ENCODE measurements around the gene SPEN.
A peak's percentile ranks its signal among the peaks of the same experiment; 100 is the strongest.

The SPEN gene

GRCh38 chr1:15847893-15848142 lies 311 bp downstream of the SPEN start:
- Mint-ChIP-seq H3K36me3 (peaks cover 22% of the 10 kb centered on the region), H3K4me3 (peak overlapping the region; percentile 96), H3K27ac (peak overlapping the region; percentile 84), H3K9me3 (no peaks in the 10 kb centered on the region), H3K4me1 (peaks cover 38% of the 10 kb centered on the region)
- ATAC-seq (no peak), DNase-seq (ENCODE audit: low spot score in 2 of 2) (no peak)

DNA sequence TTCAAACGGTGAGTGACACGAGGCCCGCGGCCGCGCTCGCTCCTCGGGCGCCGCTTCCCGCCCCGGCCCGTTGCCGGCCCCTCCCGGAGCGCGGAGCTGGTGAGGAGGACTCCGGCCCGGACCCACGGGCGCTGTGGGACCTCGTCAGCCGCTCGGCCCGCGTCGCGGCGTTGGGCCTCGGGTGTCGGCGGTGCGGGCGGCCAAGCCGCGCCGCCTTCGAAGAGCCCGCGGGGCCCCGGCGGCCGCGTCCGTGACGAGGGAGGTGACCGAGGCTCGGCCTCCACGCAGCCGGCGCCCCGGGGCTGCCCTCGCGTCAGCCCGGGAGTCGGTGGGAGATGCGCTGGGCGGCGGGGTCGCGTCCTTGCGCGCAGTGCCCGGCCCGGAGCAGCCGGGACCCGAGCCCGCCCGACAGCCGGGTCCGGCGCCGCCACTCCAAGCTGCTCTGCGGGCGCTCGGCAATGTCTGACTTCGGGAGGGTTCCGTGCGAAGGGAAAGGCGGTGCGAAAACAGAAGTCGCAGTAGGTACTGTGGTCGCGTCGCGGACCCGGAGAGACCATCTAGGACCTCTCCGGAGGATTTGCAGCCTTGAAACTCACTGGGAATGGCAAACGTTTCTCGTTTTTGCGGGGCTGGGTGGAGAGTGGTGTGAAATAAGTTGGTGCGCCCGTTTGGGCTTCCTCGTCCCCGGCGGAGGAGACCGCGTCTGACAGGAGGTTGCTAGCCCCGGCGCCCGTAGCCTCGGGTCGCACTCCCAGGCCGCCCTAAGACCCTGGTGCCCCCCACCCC lies 829 bp downstream of the SPEN start:
- H3K4me1 Mint-ChIP-seq: peaks cover 38% of the 10 kb centered on the region
- peaks cover 27% of the 10 kb centered on the region for H3K36me3 Mint-ChIP-seq
- H3K4me3 Mint-ChIP-seq: peak overlapping the region; percentile 96
- ATAC-seq (peak; percentile 31), DNase-seq (ENCODE audit: low spot score in 2 of 2) (peak; percentile 36 to 84)
- H3K27ac Mint-ChIP-seq: peak overlapping the region; percentile 97
- no peaks in the 10 kb centered on the region for H3K9me3 Mint-ChIP-seq

DNA sequence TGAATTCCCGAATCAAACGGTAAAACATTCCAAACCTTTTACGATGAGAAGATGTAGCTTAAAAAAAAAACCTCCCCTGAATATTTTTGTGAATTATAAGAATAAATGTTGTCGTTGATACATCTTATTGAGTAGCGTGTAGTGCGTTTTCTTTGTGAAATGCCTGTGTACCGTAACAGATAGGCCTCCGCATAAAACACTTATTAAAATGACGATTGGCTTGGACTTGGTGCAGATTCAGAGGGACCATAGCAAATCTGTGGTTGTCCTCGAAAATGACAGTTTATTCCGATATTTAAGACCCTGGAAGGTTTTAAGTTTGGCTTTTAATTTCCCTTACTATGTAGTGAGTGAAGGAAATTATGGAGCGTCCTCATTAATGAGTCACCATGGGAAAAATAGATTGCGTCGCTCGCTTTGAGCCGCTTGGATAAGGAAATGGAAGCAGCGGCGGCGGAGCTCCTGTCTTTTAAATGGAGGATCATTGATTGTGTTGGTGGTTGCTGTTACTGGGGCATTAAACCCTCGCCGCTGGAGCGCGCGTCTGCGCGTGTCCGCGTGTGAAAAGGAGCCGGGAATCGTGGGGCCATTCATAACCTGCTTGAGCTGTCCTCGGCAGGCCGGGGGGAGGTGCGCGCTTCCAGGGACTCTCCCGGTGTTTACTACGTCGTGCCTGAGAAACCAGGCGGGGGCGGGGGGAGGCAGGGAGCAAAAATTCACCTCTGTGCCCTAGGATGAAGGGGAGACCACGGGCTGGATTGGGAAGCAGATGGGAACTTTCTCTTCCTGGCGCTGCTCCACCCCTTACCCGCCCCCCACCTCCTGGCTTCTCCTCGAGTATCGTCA lies 1.6 kb downstream of the SPEN start:
- Mint-ChIP-seq H3K4me3 (peak overlapping the region; percentile 96), H3K4me1 (peaks cover 38% of the 10 kb centered on the region), H3K27ac (peak overlapping the region; percentile 97), H3K36me3 (peaks cover 35% of the 10 kb centered on the region), H3K9me3 (no peaks in the 10 kb centered on the region)
- DNase-seq (ENCODE audit: low spot score in 2 of 2) (peak; percentile 25 to 70), ATAC-seq (peak; percentile 35)

DNA sequence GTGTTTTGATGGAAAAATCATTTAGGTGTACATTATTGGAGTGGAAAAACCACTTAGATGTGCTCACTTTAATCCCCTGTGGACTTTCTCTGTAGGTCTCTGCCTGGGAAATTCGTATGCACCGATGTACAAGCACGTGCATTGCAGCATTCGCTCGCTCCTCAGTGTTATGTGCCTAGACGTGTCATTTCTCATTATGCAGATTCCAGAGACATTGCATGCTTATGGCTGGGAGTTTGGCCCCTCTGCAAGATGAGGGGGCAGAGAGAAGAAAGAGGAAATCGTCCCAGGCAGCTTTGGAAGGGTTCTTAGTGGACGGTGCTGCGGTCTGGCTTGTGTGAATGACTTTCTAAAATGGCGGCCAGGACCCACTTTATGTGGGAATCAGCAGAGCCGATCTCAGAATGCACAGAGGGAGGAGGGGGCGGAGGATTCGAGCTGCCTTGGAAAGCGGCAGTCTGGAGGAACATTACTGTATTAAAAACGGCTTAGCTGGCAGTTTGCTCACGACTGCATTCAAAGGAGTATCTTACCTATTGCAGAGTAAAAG lies 2.3 kb downstream of the SPEN start:
- no peaks in the 10 kb centered on the region for H3K9me3 Mint-ChIP-seq
- ATAC-seq: no peak
- peak overlapping the region; percentile 97 for H3K27ac Mint-ChIP-seq
- H3K4me3 Mint-ChIP-seq: peak overlapping the region; percentile 96
- peaks cover 38% of the 10 kb centered on the region for H3K4me1 Mint-ChIP-seq
- H3K36me3 Mint-ChIP-seq: peaks cover 42% of the 10 kb centered on the region
- DNase-seq (ENCODE audit: low spot score in 2 of 2): peak in 1 of 2 donors; percentile 62

- Mint-ChIP-seq H3K4me3 (peak overlapping the region; percentile 96), H3K27ac (peak overlapping the region; percentile 8), H3K4me1 (peaks cover 38% of the 10 kb centered on the region), H3K36me3 (peaks cover 43% of the 10 kb centered on the region), H3K9me3 (no peaks in the 10 kb centered on the region)
- DNase-seq (ENCODE audit: low spot score in 2 of 2): no peak
- no peak for ATAC-seq
Measured at GRCh38 chr1:15850471-15851001, 3.0 kb downstream of the SPEN start.

DNA sequence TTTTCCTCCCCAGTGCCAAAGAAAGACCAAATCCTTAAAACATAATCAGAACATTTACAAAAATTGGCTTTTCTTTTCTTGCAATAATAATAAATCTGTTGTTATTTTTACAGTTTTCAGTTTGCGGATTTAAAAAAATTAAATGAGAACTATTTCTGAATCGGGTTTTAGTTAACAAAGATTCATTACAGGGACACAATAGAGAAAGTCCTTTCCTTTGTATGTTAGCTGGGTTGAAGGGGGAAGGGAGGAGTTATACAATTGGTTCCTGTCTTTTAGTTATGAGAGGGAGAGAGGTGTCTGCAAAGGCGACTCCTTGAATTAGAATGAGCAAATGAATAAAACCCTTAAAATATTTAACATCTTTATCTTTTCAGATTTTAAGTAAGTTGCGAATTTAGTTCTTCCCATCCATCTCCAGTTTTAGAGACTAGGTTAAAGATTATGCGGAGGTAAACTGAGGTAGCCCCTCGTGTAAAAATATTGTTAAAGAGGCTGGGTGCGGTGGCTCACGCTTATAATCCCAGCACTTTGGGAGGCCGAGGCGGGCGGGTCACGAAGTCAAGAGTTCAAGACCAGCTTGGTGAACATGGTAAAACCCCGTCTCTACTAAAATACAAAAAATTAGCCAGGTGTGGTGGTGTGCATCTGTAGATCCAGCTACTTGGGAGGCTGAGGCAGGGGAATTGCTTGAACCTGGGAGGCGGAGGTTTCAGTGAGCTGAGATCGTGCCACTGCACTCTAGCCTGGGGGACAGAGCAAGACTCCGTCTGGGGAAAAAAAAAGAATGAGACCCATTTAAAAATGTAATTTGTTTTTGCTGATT lies 3.9 kb downstream of the SPEN start:
- H3K4me1 Mint-ChIP-seq: peaks cover 38% of the 10 kb centered on the region
- H3K36me3 Mint-ChIP-seq: peaks cover 45% of the 10 kb centered on the region
- no peak overlapping the region for H3K27ac Mint-ChIP-seq
- H3K9me3 Mint-ChIP-seq: no peaks in the 10 kb centered on the region
- DNase-seq (ENCODE audit: low spot score in 2 of 2) (peak in 1 of 2 donors; percentile 44), ATAC-seq (no peak)
- H3K4me3 Mint-ChIP-seq: peak overlapping the region; percentile 96

- H3K4me1 Mint-ChIP-seq: peaks cover 38% of the 10 kb centered on the region
- H3K4me3 Mint-ChIP-seq: peak overlapping the region; percentile 96
- no peaks in the 10 kb centered on the region for H3K9me3 Mint-ChIP-seq
- peak in 1 of 2 donors; percentile 32 for DNase-seq (ENCODE audit: low spot score in 2 of 2)
- peaks cover 53% of the 10 kb centered on the region for H3K36me3 Mint-ChIP-seq
- H3K27ac Mint-ChIP-seq: no peak overlapping the region
- no peak for ATAC-seq
Measured at GRCh38 chr1:15852036-15852827, 4.7 kb downstream of the SPEN start.

DNA sequence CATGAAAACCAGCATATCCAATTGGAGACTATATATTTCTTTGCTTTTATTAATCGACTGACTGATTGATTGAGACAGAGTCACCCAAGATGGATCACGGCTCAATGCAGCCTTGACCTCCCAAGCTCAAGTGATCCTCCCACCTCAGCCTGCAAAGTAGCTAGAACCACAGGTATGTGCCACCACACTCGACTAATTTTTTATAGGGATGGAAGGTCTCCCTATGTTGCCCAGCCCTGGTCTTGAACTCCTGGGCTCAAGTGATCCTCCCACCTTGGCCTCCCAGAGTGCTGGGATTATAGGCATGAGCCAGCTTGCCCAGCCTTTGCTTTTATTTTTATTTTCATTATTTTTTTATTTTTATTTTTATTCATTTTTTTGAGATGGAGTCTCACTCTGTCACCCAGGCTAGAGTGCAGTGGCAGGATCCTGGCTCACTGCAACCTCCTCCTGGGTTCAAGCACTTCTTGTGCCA lies 5.4 kb downstream of the SPEN start:
- no peak overlapping the region for H3K4me3 Mint-ChIP-seq
- H3K27ac Mint-ChIP-seq: no peak overlapping the region
- DNase-seq (ENCODE audit: low spot score in 2 of 2) (peak in 1 of 2 donors; percentile 35), ATAC-seq (no peak)
- peaks cover 53% of the 10 kb centered on the region for H3K36me3 Mint-ChIP-seq
- H3K4me1 Mint-ChIP-seq: peaks cover 38% of the 10 kb centered on the region
- no peaks in the 10 kb centered on the region for H3K9me3 Mint-ChIP-seq

DNA sequence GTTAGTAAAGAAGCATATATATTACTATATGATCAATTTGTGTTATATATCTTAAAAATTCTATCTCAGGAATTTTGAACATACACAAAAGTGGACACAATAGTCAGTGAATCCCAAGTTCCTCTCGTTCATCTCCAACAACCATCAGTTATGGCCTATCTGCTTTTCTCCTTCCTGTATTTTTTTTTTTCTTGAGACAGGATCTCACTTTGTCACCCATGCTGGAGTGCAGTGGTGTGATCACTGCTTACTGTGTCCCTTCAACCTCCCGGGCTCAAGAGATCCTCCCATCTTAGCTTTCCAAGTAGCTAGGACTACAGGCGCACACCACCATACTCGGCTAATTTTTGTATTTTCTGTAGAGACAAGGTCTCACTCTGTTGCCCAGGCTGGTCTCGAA lies 9.4 kb downstream of the SPEN start:
- peaks cover 14% of the 10 kb centered on the region for H3K4me1 Mint-ChIP-seq
- peaks cover 51% of the 10 kb centered on the region for H3K36me3 Mint-ChIP-seq
- no peaks in the 10 kb centered on the region for H3K9me3 Mint-ChIP-seq
- ATAC-seq: no peak
- no peak overlapping the region for H3K4me3 Mint-ChIP-seq
- no peak overlapping the region for H3K27ac Mint-ChIP-seq
- DNase-seq (ENCODE audit: low spot score in 2 of 2): no peak

DNA sequence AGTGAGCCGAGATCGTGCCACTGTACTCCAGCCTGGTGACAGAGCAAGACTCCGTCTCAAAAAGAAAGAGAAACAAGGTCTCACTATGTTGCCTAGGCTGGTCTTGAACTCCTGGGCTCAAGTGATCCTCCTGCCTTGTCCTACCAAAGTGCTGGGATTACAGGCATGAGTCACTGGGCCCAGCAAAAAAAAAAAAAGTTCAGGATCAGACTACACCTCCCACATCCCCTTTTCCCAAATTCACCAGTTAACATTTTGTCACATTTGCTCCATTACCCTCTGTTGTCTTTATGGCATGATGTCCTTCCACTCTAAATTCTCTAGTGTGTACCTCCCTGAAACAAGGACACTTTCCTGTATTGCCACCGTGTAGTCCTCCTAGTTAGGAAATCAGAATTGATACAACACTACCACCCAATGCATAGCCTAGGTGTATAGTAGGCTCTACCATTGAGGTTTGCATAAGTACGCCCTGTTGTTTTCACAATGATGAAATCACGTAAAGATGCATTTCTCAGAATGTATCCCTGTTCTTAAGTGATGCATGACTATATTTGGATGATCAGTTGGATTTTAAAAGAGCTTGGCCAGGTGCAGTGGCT lies 10.7 kb downstream of the SPEN start:
- no peaks in the 10 kb centered on the region for H3K9me3 Mint-ChIP-seq
- H3K36me3 Mint-ChIP-seq: peaks cover 46% of the 10 kb centered on the region
- H3K27ac Mint-ChIP-seq: no peak overlapping the region
- H3K4me3 Mint-ChIP-seq: no peak overlapping the region
- ATAC-seq (no peak), DNase-seq (ENCODE audit: low spot score in 2 of 2) (peak in 1 of 2 donors; percentile 41)
- H3K4me1 Mint-ChIP-seq: peaks cover 9% of the 10 kb centered on the region

DNA sequence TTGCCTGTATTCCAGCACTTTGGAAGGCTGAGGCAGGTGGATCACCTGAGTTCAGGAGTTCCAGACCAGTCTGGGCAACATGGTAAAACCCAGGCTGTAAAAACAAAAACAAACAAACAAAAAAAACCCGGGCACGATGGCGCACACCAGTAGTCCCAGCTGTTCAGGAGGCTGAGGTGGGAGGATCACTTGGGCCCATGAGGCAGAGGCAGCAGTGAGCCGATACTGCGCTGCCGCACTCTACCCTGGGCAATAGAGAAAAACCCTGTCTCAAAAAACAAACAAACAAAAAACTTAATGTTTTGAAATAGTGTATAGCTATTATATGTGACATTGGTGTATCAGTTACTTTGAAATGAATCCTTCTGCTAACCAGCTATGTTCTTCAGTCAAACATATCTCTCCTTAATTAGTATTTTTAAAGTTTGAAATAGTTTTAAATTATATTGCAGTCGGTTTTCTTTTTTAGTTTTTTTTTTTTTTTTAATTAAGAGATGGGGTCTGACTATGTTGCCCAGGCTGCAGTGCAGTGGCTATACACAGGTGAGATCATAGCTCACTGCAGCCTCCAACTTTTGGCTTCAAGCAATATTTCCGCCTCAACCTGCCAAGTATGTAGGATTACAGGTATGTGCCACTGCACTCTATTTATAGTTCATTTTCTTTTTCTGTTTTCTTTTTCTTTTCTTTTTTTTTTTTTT lies 11.3 kb downstream of the SPEN start:
- Mint-ChIP-seq H3K36me3 (peaks cover 39% of the 10 kb centered on the region), H3K4me1 (peaks cover 12% of the 10 kb centered on the region), H3K9me3 (no peaks in the 10 kb centered on the region), H3K4me3 (no peak overlapping the region), H3K27ac (no peak overlapping the region)
- ATAC-seq (no peak), DNase-seq (ENCODE audit: low spot score in 2 of 2) (peak in 1 of 2 donors; percentile 20)

DNA sequence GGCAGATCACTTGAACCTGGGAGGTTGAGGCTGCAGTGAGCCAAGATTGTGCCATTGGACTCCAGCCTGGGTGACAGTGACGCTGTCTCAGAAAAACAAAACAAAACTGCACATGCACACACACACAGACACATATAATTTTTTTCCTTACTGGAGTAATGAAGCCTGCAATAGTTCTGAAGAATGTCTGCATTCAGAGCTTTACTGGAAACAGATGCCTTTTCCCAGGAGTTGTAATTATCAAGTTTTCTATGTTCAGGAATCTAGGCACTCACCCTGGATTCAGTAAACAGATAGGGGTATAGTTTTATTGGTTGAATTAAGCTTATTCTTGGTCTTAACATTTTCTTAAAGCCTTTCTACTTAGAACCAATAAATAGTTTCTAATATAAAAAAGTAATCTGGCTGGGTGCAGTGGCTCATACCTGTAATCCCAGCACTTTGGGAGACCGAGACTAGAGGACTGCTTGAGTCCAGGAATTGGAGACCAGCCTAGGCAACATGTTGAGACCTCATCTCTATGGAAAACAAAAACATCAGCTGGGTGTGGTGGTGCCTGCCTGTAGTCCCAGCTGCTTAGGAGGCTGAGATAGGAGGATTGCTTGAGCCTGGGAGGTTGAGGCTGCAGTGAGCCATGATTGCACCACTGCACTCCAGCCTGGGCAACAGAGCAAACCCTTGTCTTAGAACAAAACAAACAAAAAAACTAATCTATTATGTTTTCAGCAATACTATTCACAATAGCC lies 15.8 kb downstream of the SPEN start:
- DNase-seq (ENCODE audit: low spot score in 2 of 2) (peak in 1 of 2 donors; percentile 36), ATAC-seq (no peak)
- H3K27ac Mint-ChIP-seq: no peak overlapping the region
- peaks cover 14% of the 10 kb centered on the region for H3K36me3 Mint-ChIP-seq
- no peak overlapping the region for H3K4me3 Mint-ChIP-seq
- H3K4me1 Mint-ChIP-seq: peaks cover 26% of the 10 kb centered on the region
- no peaks in the 10 kb centered on the region for H3K9me3 Mint-ChIP-seq

DNA sequence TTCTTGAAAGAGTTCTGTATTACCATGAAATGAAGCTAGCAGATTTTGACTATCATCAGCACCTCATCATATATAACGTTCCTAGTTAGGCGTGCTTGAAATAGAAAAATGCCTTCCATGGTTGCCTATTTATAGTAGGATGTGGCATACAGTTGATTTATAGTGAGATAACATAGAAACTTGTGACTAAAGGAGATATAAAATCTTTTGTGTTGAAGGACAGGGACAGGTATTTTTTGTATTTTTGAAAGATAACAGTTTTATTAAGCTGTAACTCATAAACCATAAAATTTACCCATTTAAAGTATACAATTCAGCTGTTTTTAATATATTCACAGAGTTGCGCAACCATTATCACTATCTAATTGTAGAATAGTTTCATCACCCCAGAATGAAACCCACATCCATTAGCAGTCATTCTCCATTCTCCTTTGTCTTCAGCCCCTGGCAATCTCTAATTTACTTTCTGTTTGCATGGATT lies 19.3 kb downstream of the SPEN start:
- H3K9me3 Mint-ChIP-seq: no peaks in the 10 kb centered on the region
- no peak overlapping the region for H3K27ac Mint-ChIP-seq
- no peak overlapping the region for H3K4me3 Mint-ChIP-seq
- no peak for ATAC-seq
- peaks cover 38% of the 10 kb centered on the region for H3K4me1 Mint-ChIP-seq
- DNase-seq (ENCODE audit: low spot score in 2 of 2): no peak
- peaks cover under 1% of the 10 kb centered on the region for H3K36me3 Mint-ChIP-seq
